T1000 (cell line): Measurements from ENCODE around the gene N4BP2L2.

Experiments
- DNase-seq: peaks from one replicate; lab custom pipeline; 2025; ENCODE audit warnings: mixed read lengths; lab: John Stamatoyannopoulos, UW

N4BP2L2 gene

GRCh38 chr13:32528358-32528757 is 10.2 kb downstream of the N4BP2L2 start:
- DNase-seq = no peak

- no peak for DNase-seq
These were observed 11.4 kb downstream of the N4BP2L2 start for GRCh38 chr13:32527151-32527550.

GRCh38 chr13:32525766-32526165 is 12.8 kb downstream of the N4BP2L2 start:
- no peak for DNase-seq

GRCh38 chr13:32515246-32515645 is 23.3 kb downstream of the N4BP2L2 start:
- DNase-seq = no peak

GRCh38 chr13:32511482-32511881 is 27.1 kb downstream of the N4BP2L2 start:
- DNase-seq = no peak

- no peak for DNase-seq
These were observed 33.7 kb downstream of the N4BP2L2 start for GRCh38 chr13:32504876-32505275.

- no peak for DNase-seq
These were observed 34.3 kb downstream of the N4BP2L2 start for GRCh38 chr13:32504263-32504662.

GRCh38 chr13:32503727-32504126 is 34.9 kb downstream of the N4BP2L2 start:
- no peak for DNase-seq

- DNase-seq = no peak
These were observed 37.5 kb downstream of the N4BP2L2 start for GRCh38 chr13:32501064-32501463.

- no peak for DNase-seq
These were observed 38.9 kb downstream of the N4BP2L2 start for GRCh38 chr13:32499538-32500210.

GRCh38 chr13:32497589-32497988 is 41.0 kb downstream of the N4BP2L2 start:
- DNase-seq = no peak

- no peak for DNase-seq
These were observed 41.9 kb downstream of the N4BP2L2 start for GRCh38 chr13:32496599-32497160.

- DNase-seq = no peak
These were observed 42.8 kb downstream of the N4BP2L2 start for GRCh38 chr13:32495841-32496240.

GRCh38 chr13:32495429-32495828 is 43.2 kb downstream of the N4BP2L2 start:
- DNase-seq = no peak

- DNase-seq = no peak
These were observed 47.6 kb downstream of the N4BP2L2 start for GRCh38 chr13:32491028-32491427.

- no peak for DNase-seq
These were observed 61.7 kb downstream of the N4BP2L2 start for GRCh38 chr13:32476892-32477291.

GRCh38 chr13:32476021-32476731 is 62.4 kb downstream of the N4BP2L2 start:
- no peak for DNase-seq

- DNase-seq = no peak
These were observed 63.4 kb downstream of the N4BP2L2 start for GRCh38 chr13:32474999-32475792.

- no peak for DNase-seq
These were observed 64.9 kb downstream of the N4BP2L2 start for GRCh38 chr13:32473650-32474049.

- DNase-seq = no peak
These were observed 66.4 kb downstream of the N4BP2L2 start for GRCh38 chr13:32472194-32472621.

- no peak for DNase-seq
These were observed 67.2 kb downstream of the N4BP2L2 start for GRCh38 chr13:32471187-32471922.
